ENCODE data around the gene SPANXN2.
"Not testable (repeated sequence)": the region's sequence is repeated elsewhere in the genome, so short reads cannot be mapped to it uniquely, and the experiment has no call there.

Gene SPANXN2, protein sequence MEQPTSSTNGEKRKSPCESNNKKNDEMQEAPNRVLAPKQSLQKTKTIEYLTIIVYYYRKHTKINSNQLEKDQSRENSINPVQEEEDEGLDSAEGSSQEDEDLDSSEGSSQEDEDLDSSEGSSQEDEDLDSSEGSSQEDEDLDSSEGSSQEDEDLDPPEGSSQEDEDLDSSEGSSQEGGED

DNA sequence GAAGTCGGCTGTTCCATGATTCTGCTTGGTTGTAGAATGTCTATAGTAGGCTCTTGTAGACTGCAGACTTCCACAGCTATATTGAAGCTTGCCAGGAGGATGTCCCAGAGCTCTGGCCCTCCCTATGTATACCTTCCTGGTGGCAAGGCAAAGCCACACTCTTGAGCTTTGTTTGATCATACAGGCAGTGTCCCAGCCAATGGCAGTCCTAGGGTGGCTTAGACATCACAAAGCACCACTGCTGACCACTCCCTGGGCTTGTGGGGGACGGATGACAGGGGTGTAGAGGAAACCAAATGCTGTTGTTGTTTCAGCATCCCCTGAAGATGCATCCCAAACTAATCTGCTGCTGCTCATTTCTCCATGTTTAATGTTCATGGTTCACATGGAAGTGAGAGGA is at the start of gene SPANXN2:
TSS of gene SPANXN2 (minus strand) at position 101 of the 400 bp plus-strand sequence. CDS start at position 17, 84 bp downstream.
- not testable (repeated sequence) for DNase-seq (ENCODE audit: low read depth in 3 of 3)

DNA sequence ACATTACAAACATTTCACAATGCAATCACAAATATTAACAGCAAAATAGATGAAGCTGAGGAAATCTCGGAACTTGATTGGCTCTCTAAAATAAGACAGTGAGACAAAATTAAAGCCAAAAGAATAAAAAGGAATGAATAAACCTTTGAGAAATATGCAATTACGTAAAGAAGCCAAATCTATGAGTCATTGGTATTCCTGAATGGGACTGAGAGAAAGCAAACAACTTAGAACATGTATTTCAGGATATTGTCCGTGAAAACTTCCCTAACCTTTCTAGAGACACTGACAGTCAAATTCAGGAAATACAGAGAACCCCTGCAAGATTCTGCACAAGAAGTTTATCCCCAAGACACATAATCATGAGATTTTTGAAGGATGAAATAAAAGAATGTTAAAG is 48.4 kb upstream of the SPANXN2 start:
- DNase-seq (ENCODE audit: low read depth in 3 of 3): no peak

DNA sequence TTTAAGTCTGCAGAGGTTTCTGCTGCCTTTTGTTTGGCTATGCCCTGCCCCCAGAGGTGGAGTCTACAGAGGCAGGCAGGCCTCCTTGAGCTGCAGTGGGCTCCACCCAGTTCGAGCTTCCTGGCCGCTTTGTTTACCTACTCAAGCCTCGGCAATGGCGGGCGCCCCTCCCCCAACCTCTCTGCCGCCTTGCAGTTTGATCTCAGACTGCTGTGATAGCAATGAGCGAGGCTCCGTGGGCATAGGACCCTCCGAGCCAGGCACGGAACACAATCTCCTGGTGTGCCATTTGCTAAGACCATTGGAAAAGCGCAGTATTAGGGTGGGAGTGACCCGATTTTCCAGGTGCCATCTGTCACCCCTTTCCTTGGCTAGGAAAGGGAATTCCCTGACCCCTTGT is 47.2 kb upstream of the SPANXN2 start:
- not testable (repeated sequence) for DNase-seq (ENCODE audit: low read depth in 3 of 3)

DNA sequence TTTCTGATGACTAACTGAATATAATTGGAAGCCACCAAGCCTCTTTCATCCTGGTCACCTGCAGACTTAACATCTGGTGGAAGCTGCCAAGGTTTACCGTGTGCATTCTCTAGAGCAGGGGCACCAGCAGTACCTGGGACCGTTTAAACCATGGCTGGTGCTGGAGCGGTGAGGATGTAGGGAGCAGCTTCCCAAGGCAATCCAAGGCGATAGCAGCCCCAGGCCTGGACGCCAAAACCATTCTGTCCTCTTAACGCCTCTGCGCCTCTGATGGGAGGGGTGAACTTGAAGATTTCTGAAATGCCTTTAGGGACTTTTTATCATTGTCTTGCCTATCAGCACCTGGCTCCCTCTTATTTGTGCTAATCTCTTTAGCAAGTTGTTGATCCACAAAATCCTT is 37.3 kb upstream of the SPANXN2 start:
- no peak for DNase-seq (ENCODE audit: low read depth in 3 of 3)

DNA sequence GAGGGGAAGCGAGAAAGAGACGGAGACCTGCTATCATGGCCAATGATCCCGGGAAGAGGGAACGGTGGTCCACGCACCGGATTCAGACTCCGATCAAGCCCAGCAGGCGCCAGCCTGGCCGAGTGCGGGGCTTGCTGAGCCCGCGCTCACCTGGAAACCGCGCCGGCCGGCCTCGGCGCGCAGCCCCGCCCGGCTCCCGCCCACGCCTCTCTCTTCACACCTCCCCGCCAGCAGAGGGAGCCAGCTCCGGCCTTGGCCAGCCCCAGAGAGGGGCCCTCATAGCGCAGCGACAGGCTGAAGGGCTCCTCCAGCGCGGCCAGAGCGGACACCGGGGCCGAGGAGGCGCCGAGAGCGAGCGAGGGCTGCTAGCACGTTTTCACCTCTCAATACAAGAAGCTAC is 36.8 kb upstream of the SPANXN2 start:
- DNase-seq (ENCODE audit: low read depth in 3 of 3): no peak

DNA sequence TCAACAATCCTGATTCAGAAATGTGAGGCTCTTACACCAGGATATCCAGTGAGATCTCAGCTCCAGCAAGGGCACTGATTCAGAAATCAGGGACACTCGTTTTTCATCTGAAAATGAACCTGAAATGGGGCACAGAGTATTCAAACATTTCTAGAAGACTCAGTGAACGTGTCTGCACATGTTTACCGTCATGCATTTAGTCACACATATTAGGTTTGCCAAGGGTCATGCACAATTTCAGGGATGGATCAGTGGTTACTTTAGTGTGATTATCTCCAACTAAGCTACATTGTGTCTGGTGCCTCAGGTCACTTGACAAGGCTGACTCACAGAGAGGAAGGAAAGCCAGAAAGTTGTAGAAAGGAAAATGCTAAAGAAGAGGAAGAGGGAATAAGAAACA is 33.6 kb upstream of the SPANXN2 start:
- no peak for DNase-seq (ENCODE audit: low read depth in 3 of 3)

DNA sequence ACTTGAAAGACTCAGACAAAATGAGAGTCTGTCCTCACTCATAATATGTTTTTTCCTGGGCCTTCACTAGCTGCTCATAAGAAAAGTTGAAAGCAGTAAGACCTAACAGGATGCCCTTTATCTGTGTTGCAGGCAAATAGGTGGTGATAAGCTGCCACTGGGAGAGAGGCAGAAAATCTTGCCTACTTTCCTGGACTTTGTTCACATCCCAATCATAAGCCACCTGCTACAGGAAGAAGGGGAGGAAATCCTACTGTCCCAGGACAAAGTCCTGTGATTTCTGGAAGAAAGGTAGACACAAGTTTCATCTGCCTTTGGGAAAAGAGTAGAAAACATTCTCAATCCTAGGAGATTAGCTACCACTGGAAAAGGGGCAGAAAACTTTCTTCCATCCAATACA is 13.3 kb upstream of the SPANXN2 start:
- no peak for DNase-seq (ENCODE audit: low read depth in 3 of 3)

DNA sequence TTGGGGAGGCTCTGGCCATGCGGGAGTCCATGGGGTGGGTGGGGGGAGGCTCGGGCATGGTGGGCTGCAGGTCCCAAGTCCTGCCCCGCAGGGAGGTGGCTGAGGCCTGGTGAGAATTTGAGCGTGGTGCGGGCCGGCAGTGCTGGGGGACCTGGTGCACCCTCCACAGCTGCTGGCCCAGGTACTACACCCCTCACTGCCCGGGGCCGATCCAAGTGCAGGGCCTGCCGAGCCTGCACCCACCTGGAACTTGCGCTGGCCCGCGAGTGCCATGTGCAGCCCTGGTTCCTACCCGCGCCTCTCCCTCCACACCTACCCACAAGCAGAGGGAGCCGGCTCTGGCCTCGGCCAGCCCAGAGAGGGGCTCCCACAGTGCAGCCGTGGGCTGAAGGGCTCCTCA is 5.7 kb upstream of the SPANXN2 start:
- DNase-seq (ENCODE audit: low read depth in 3 of 3): no peak

DNA sequence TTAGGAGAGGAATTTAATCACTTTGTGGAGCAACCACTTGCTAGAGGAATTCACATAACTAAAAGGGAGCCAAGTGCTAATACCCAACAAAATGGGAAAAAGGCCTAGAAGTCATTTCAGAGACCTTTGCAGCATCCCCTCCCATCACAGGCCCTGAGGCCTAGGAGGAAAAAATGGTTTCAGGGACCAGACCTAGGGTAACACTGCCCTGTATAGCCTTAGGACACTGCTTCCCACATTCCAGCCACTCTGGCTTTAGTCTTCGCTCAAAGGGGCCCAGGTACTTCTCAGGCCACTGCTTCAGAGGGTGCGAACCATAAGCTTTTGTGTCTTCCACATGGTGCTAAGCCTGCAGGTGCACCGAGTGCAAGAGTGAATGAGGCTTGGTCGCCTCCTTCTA is 19.1 kb downstream of the SPANXN2 start:
- DNase-seq (ENCODE audit: low read depth in 3 of 3): no peak

DNA sequence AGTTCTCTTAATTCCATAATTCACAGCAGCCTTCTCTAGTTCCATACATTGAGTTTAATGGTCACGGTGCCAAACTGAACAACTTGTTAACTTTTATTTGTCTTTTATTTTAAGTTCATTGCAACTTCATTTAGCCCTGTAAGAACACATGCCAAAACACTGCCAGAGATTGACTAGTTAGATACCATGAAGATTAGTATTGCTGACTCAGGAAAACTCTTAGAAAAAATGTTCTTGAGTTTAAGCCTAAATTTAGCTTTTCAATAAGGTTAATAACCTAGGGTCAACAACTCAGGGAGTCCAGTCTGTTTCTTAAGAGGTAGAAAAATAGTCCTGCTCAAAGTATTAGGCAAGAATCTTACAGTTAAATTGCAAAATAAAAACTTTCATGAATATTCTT is 25.7 kb downstream of the SPANXN2 start:
- DNase-seq (ENCODE audit: low read depth in 3 of 3): no peak

DNA sequence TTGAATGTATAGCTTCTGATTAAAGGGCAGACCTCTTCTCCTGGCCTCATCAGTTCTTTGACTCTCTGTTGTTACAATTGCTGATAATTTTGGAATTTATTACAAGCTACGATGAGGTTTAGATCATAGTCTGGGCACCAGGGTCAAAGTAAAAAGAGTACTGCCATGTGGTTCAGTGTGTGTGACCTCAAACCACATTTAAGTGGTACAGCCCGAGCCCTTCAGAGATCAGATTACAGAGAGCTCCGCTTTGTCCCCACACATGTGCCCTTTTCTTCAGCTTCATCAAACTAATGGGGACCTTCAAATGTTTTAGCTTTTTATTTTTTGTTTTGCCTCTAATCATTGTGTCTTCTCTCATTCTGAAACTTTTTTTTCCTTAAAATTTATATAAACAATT is 37.1 kb downstream of the SPANXN2 start:
- DNase-seq (ENCODE audit: low read depth in 3 of 3): no peak

DNA sequence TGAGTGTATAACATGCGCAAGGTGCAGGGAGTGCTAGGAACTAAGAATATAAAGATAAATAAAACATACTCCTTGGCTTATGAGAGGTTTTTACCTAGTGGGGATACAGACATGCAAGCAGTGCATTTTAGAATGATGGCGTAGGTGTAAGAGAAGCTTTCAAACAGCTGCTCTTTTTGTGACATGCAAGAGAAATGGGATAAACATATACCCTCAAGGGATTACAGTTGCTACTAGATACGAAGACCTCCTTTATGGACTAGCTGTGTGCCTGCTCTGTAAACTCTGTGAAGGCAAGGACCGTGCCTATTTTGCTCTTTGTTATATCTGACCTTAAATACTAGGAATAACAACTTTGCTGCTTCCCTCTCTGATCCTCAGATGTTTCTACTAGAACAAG is 45.6 kb downstream of the SPANXN2 start:
- DNase-seq (ENCODE audit: low read depth in 3 of 3): no peak

DNA sequence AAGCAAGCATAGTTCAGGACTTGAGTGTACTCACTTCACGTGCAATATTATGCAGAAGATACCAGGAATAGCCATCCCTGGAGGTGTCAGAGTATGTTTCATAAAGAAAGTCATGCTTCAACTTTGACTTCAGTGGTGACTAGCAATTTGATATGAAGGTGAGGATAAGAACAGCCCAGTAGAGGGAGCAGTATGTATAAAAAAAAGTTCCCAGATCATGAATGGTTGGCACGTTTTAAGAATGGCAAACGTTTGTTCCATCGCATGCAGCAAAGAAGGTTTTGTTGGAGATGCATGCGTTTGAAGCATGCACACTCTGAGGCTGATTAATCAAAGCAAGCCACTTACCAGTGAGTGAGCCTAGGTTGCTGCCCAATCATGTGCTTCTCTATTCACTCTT is 51.2 kb downstream of the SPANXN2 start:
- DNase-seq (ENCODE audit: low read depth in 3 of 3): no peak

DNA sequence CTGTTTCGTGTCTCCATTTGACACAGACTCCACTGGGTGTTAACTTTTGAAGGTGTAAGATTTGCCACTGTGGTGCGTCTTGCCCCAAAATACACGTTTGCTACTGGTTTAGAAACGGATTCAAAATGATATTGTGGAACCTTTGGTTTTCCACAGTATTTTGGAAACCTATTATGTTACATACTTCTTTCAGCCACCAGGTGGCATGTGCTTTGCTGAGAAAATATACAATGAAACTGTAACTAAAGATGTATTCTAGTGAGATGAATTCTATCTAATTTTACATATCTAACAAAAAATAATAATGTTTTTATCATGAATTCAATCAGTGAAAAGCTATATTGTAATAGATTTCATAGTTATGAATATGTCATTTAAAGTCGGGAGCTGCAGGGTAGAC is 56.2 kb downstream of the SPANXN2 start:
- DNase-seq (ENCODE audit: low read depth in 3 of 3): no peak

DNA sequence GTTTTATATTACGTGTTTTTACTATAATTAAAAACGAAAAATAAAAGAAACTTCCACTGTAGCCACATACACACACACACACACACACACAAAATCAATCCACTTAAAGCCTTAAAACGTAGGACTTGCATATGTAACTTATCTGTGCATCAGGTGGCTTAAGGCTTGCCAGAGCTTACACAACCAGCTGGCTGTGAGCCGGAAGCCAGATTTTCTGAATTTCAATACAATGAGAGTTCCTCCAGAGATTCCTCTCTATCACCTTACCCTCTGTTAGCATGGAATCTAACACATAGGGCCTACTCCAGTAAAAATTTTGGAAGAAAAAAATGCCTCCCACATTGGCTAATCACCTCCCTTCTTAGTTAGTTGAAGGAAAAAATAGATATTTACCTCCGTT is 56.8 kb downstream of the SPANXN2 start:
- no peak for DNase-seq (ENCODE audit: low read depth in 3 of 3)
